MM.1S (cell line): Measurements from ENCODE around the gene FGF3.

ENCODE experiments used
- CTCF ChIP-seq: fragments of 300-600 bp; sonication (generic); IDR thresholded peaks from 2 replicates; pipeline ENCODE4 v1.5.1; 2016; ENCODE audit warnings: antibody characterized with exemption, low read length, mixed read lengths
- EZH2 ChIP-seq: fragments of 300-600 bp; sonication (generic); optimal IDR thresholded peaks from 2 replicates; pipeline ENCODE3; 2017; ENCODE audit warnings: low read depth, mild to moderate bottlenecking, antibody characterized with exemption, low read length, mixed read lengths
- EZH2phosphoT487 ChIP-seq: fragments of 300-600 bp; sonication (generic); IDR thresholded peaks from 2 replicates; pipeline ENCODE4 v1.6.1; 2018; ENCODE audit warnings: antibody characterized with exemption, low read length

- TF ChIP-seq CTCF = no peak
- no peak for TF ChIP-seq EZH2
- no peak for TF ChIP-seq EZH2phosphoT487
Observed at GRCh38 chr11:69820441-69820840, 1.2 kb upstream of the FGF3 start.
